Lung (tissue), 13 donors: ENCODE measurements around the gene NPHS1. TPM values are rescaled to one million over a fixed set of nuclear protein-coding genes. Genes with fewer than 3 reads are reported as not detected.
A peak's percentile ranks its signal among the peaks of the same experiment; 100 is the strongest.

ENCODE experiments used
- ATAC-seq: fragments of 200-7000 bp; cut with Tn5 transposase; one replicate; pipeline ENCODE4 v1.9.1; 2020; ENCODE audit warnings: moderate number of reproducible peaks; ENCODE audit not compliant: insufficient read depth, low FRiP score
- DNase-seq, 3 donors: peaks; one replicate each; pipeline ENCODE4 v3.0.0-alpha.2; 2013 to 2017
- H3K27ac ChIP-seq, 2 donors: one replicate each; pipeline ENCODE4 v1.5.1; 2013; ENCODE audit warnings: mild to moderate bottlenecking in 2 of 2, moderate library complexity in 2 of 2, control low read depth in 1 of 2, inconsistent platforms in 1 of 2, low read depth in 1 of 2, low read length in 1 of 2
- H3K27me3 ChIP-seq, 3 donors: one replicate each; pipeline ENCODE4 v1.5.1; 2013; ENCODE audit warnings: low read length in 2 of 3; ENCODE audit not compliant: control insufficient read depth in 3 of 3, insufficient read depth in 3 of 3
- H3K36me3 ChIP-seq, 4 donors: one replicate each; pipeline ENCODE4 v1.5.1; 2013; ENCODE audit warnings: low read length in 4 of 4, mild to moderate bottlenecking in 1 of 4, moderate library complexity in 1 of 4; ENCODE audit not compliant: control insufficient read depth in 4 of 4, insufficient read depth in 4 of 4
- H3K4me1 ChIP-seq, 5 donors: one replicate each; pipeline ENCODE4 v1.5.1; 2013; ENCODE audit warnings: low read length in 5 of 5, mild to moderate bottlenecking in 2 of 5, moderate library complexity in 1 of 5; ENCODE audit not compliant: control insufficient read depth in 5 of 5, insufficient read depth in 5 of 5
- H3K4me3 ChIP-seq: one replicate; pipeline ENCODE4 v1.5.1; 2013; ENCODE audit warnings: mild to moderate bottlenecking, control low read depth, moderate library complexity
- H3K9ac ChIP-seq, 2 donors: one replicate each; pipeline ENCODE4 v1.5.1; 2013; ENCODE audit warnings: low read length in 2 of 2, control low read depth in 1 of 2; ENCODE audit not compliant: insufficient read depth in 1 of 2
- H3K9me3 ChIP-seq, 4 donors: one replicate each; pipeline ENCODE4 v1.5.1; 2013; ENCODE audit warnings: low read length in 3 of 4, mild to moderate bottlenecking in 1 of 4, moderate library complexity in 1 of 4; ENCODE audit not compliant: control insufficient read depth in 4 of 4, insufficient read depth in 3 of 4
- CTCF ChIP-seq: IDR thresholded peaks from 2 replicates; pipeline ENCODE4 v1.5.1; 2012; ENCODE audit warnings: mild to moderate bottlenecking; ENCODE audit errors: control extremely low read depth, extremely low read depth
- WGBS, 2 donors: extraction: QIAGEN DNeasy Blood & Tissue Kit; methylation state at CpG; one replicate each; pipeline ENCODE4 v1.1.7; 2013; 5-methylcytosine and 5-hydroxymethylcytosine counted together
- polyA plus RNA-seq, 2 donors: library from polyadenylated mRNA; stranded (reverse); fragments of 200-250 nt; gene quantifications; one replicate each; pipeline ENCODE4 v1.2.1, GENCODE V29; 2013
- small RNA-seq: library from RNA; depleted of rRNA; stranded (forward); fragments of <200 nt; gene quantifications from one replicate; pipeline ENCODE3, GENCODE V24; 2014; ENCODE audit warnings: low replicate concordance
- total RNA-seq, 2 donors: library from RNA; depleted of rRNA in 1 of 2; stranded (reverse); fragments of >200 nt in 1 of 2; gene quantifications; one replicate each; pipeline ENCODE4 v1.2.1, GENCODE V29; 2014 to 2021
- donor health status: control.
- donor health status: control.
- donor health status: Bipolar disorder and iron deficiency.
- donor health status: healthy.
- donor health status: DM: yes; HTN: yes; CAD: no.

Gene NPHS1
- total and polyA plus RNA-seq, 4 donors: 0.02 to 0.23 TPM; not detected in 2

GRCh38 chr19:35776102-35776788, 76.1 kb downstream of the NPHS1 start:
- WGBS, 2 donors: 61% methylated on average over 13 of the region's 13 CpGs
- ATAC-seq (no peak), DNase-seq (peak in 1 of 3 donors; percentile 10)
- H3K27me3 ChIP-seq: no peaks in the 10 kb centered on the region
- peaks cover 0 to 15% (median 9%) of the 10 kb centered on the region in 4 donors for H3K36me3 ChIP-seq
- H3K4me3 ChIP-seq: no peak overlapping the region
- H3K9me3 ChIP-seq: no peaks in the 10 kb centered on the region
- no peak for TF ChIP-seq CTCF
- peak overlapping the region in 1 of 2 donors; percentile 18 for H3K27ac ChIP-seq
- H3K4me1 ChIP-seq: peaks cover 0 to 20% (median 6%) of the 10 kb centered on the region in 5 donors
- peak overlapping the region in 1 of 2 donors; percentile 61 for H3K9ac ChIP-seq

Small RNA genes lying within 50 kb of the gene (small RNA-seq; reads per million reads assigned to genes)
- gene RN7SL402P: not detected

Other genes with a start within 250 kb of the NPHS1 start
- gene HAUS5, start 239.8 kb downstream of the NPHS1 start, total RNA-seq: 10 to 100 TPM; 13.9 to 15.8 TPM
- 10 to 100 TPM in 1 of 2 donors, 1 to 10 TPM in 1; 6.0 to 16.5 TPM for gene HAUS5, start 239.8 kb downstream of the NPHS1 start, polyA plus RNA-seq
- gene RBM42, start 223.5 kb downstream of the NPHS1 start, total RNA-seq: 10 to 100 TPM; 28.4 to 77.4 TPM
- 10 to 100 TPM; 68.6 to 84.0 TPM for gene RBM42, start 223.5 kb downstream of the NPHS1 start, polyA plus RNA-seq
- gene ETV2, start 210.8 kb downstream of the NPHS1 start, total RNA-seq: 1 to 10 TPM in 1 of 2 donors, under 1 TPM in 1; 0.31 to 1.0 TPM
- gene ETV2, start 210.8 kb downstream of the NPHS1 start, polyA plus RNA-seq: 1 to 10 TPM; 1.2 to 2.5 TPM
- gene COX6B1, start 204.2 kb downstream of the NPHS1 start, total RNA-seq: 100 to 1,000 TPM; 202 to 338 TPM
- 1,000 to 10,000 TPM in 1 of 2 donors, 100 to 1,000 TPM in 1; 679 to 1,407 TPM for gene COX6B1, start 204.2 kb downstream of the NPHS1 start, polyA plus RNA-seq
- not detected for gene UPK1A, start 186.0 kb downstream of the NPHS1 start, total RNA-seq
- under 1 TPM in 1 of 2 donors, not detected in 1; 0.03 TPM for gene UPK1A, start 186.0 kb downstream of the NPHS1 start, polyA plus RNA-seq
- gene ZBTB32, start 147.9 kb downstream of the NPHS1 start, total RNA-seq: under 1 TPM; 0.28 to 0.63 TPM
- gene ZBTB32, start 147.9 kb downstream of the NPHS1 start, polyA plus RNA-seq: under 1 TPM; 0.22 to 0.50 TPM
- gene KMT2B, start 134.5 kb downstream of the NPHS1 start, total RNA-seq: 10 to 100 TPM; 24.9 to 41.0 TPM
- 10 to 100 TPM; 21.7 to 30.0 TPM for gene KMT2B, start 134.5 kb downstream of the NPHS1 start, polyA plus RNA-seq
- gene IGFLR1, start 110.1 kb downstream of the NPHS1 start, total RNA-seq: 10 to 100 TPM in 1 of 2 donors, 1 to 10 TPM in 1; 3.8 to 32.3 TPM
- 10 to 100 TPM; 19.6 to 72.5 TPM for gene IGFLR1, start 110.1 kb downstream of the NPHS1 start, polyA plus RNA-seq
- gene U2AF1L4, start 107.1 kb downstream of the NPHS1 start, total RNA-seq: 10 to 100 TPM; 14.0 to 21.6 TPM
- 10 to 100 TPM; 13.0 to 25.5 TPM for gene U2AF1L4, start 107.1 kb downstream of the NPHS1 start, polyA plus RNA-seq
- 100 to 1,000 TPM in 1 of 2 donors, 10 to 100 TPM in 1; 36.8 to 129 TPM for gene PSENEN, start 106.9 kb downstream of the NPHS1 start, total RNA-seq
- gene PSENEN, start 106.9 kb downstream of the NPHS1 start, polyA plus RNA-seq: 100 to 1,000 TPM in 1 of 2 donors, 10 to 100 TPM in 1; 84.2 to 196 TPM
- gene LIN37, start 103.9 kb downstream of the NPHS1 start, total RNA-seq: 10 to 100 TPM in 1 of 2 donors, 1 to 10 TPM in 1; 4.4 to 11.4 TPM
- 10 to 100 TPM; 16.2 TPM for gene LIN37, start 103.9 kb downstream of the NPHS1 start, polyA plus RNA-seq
- 10 to 100 TPM; 13.2 to 44.8 TPM for gene HSPB6, start 95.5 kb downstream of the NPHS1 start, total RNA-seq
- gene HSPB6, start 95.5 kb downstream of the NPHS1 start, polyA plus RNA-seq: 10 to 100 TPM; 22.5 to 26.4 TPM
- gene PROSER3, start 94.3 kb downstream of the NPHS1 start, total RNA-seq: 10 to 100 TPM; 10.5 to 32.2 TPM
- gene PROSER3, start 94.3 kb downstream of the NPHS1 start, polyA plus RNA-seq: 10 to 100 TPM; 10.0 to 13.6 TPM
- gene ARHGAP33, start 76.9 kb downstream of the NPHS1 start, total RNA-seq: 10 to 100 TPM; 16.2 to 16.6 TPM
- 1 to 10 TPM; 3.1 to 8.2 TPM for gene ARHGAP33, start 76.9 kb downstream of the NPHS1 start, polyA plus RNA-seq
- gene PRODH2, start 39.7 kb downstream of the NPHS1 start, total RNA-seq: not detected
- gene PRODH2, start 39.7 kb downstream of the NPHS1 start, polyA plus RNA-seq: not detected
- gene KIRREL2, start 4.4 kb upstream of the NPHS1 start, total RNA-seq: 1 to 10 TPM in 1 of 2 donors, not detected in 1; 1.2 TPM
- under 1 TPM; 0.04 to 0.10 TPM for gene KIRREL2, start 4.4 kb upstream of the NPHS1 start, polyA plus RNA-seq
- gene APLP1, start 16.1 kb upstream of the NPHS1 start, total RNA-seq: 1 to 10 TPM; 1.7 to 2.3 TPM
- gene APLP1, start 16.1 kb upstream of the NPHS1 start, polyA plus RNA-seq: 1 to 10 TPM in 1 of 2 donors, under 1 TPM in 1; 0.94 to 6.5 TPM
- 10 to 100 TPM; 12.6 to 25.3 TPM for gene NFKBID, start 48.0 kb upstream of the NPHS1 start, total RNA-seq
- 10 to 100 TPM; 14.7 to 18.1 TPM for gene NFKBID, start 48.0 kb upstream of the NPHS1 start, polyA plus RNA-seq
- gene HCST, start 50.0 kb upstream of the NPHS1 start, total RNA-seq: 10 to 100 TPM in 1 of 2 donors, 1 to 10 TPM in 1; 5.4 to 33.2 TPM
- 100 to 1,000 TPM in 1 of 2 donors, 10 to 100 TPM in 1; 89.1 to 118 TPM for gene HCST, start 50.0 kb upstream of the NPHS1 start, polyA plus RNA-seq
- gene TYROBP, start 55.8 kb upstream of the NPHS1 start, total RNA-seq: 100 to 1,000 TPM in 1 of 2 donors, 10 to 100 TPM in 1; 17.0 to 282 TPM
- gene TYROBP, start 55.8 kb upstream of the NPHS1 start, polyA plus RNA-seq: 1,000 to 10,000 TPM in 1 of 2 donors, 100 to 1,000 TPM in 1; 552 to 1,276 TPM
- gene LRFN3, start 83.9 kb upstream of the NPHS1 start, total RNA-seq: 10 to 100 TPM in 1 of 2 donors, 1 to 10 TPM in 1; 3.6 to 14.0 TPM
- 1 to 10 TPM; 6.2 to 8.9 TPM for gene LRFN3, start 83.9 kb upstream of the NPHS1 start, polyA plus RNA-seq
- 10 to 100 TPM; 11.4 to 19.7 TPM for gene SDHAF1, start 142.7 kb upstream of the NPHS1 start, total RNA-seq
- gene SDHAF1, start 142.7 kb upstream of the NPHS1 start, polyA plus RNA-seq: 10 to 100 TPM; 18.6 to 25.8 TPM
- 10 to 100 TPM in 1 of 2 donors, 1 to 10 TPM in 1; 8.0 to 13.6 TPM for gene SYNE4, start 156.3 kb upstream of the NPHS1 start, total RNA-seq
- gene SYNE4, start 156.3 kb upstream of the NPHS1 start, polyA plus RNA-seq: 10 to 100 TPM in 1 of 2 donors, 1 to 10 TPM in 1; 9.5 to 19.2 TPM
- gene ALKBH6, start 161.7 kb upstream of the NPHS1 start, total RNA-seq: 10 to 100 TPM; 13.3 to 24.5 TPM
- gene ALKBH6, start 161.7 kb upstream of the NPHS1 start, polyA plus RNA-seq: 10 to 100 TPM; 23.1 to 30.1 TPM
- gene CLIP3, start 180.4 kb upstream of the NPHS1 start, total RNA-seq: 10 to 100 TPM in 1 of 2 donors, 1 to 10 TPM in 1; 8.1 to 17.6 TPM
- 1 to 10 TPM; 1.6 to 2.5 TPM for gene CLIP3, start 180.4 kb upstream of the NPHS1 start, polyA plus RNA-seq
- 1 to 10 TPM; 4.1 to 5.5 TPM for gene THAP8, start 201.8 kb upstream of the NPHS1 start, total RNA-seq
- gene THAP8, start 201.8 kb upstream of the NPHS1 start, polyA plus RNA-seq: 1 to 10 TPM; 5.6 to 6.4 TPM
- 1 to 10 TPM; 2.1 to 2.2 TPM for gene WDR62, start 202.4 kb upstream of the NPHS1 start, total RNA-seq
- 1 to 10 TPM in 1 of 2 donors, under 1 TPM in 1; 0.86 to 1.3 TPM for gene WDR62, start 202.4 kb upstream of the NPHS1 start, polyA plus RNA-seq